ENCODE results near the gene PPP1R26. TPM values are rescaled to one million over a fixed set of nuclear protein-coding genes. Genes with fewer than 3 reads are reported as not detected.

Gene PPP1R26
- total and polyA plus RNA-seq, 2 of the 8 experiments (the other 6 are each of a cell fraction or from before 2014, with no cell fraction given), result 9.8 to 32.7 TPM

DNA sequence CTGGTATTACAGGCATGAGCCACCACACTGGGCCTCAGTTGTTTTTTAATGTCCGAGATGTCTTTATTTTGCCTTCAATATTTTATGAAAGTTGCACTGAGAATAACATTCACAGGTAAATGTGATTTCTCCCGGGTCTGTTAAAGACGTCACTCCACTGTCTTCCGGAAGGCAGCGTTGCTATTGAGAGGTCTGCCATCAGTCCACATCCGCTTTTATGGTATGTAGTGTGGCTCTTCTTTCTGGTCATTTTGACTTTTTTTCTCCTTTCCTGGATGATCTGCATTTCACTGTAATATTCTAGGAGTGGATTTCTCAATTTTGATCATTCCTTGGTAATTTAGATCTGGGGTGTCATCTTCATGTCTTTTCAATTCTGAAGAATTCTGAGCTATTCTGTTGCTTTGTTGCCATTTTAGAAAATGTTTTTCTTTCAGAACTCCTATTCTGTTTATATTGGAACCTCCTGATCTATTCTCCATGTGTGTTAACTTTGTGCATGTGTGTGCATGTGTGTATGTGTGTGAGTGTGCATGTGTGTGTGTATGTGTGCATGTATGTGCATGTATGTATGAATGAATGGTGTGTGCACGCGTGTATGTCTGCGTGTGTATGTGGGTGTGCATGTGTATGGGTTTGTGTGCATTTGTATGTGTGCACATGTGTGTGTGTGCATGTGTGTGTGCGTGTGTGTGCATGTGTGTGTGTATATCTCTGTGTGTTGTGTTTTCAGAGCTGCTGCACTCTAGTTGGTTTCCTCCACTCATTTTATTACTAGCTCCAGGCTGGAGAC is 39.8 kb downstream of the PPP1R26 start:
- peak in 1 of 2 experiments; percentile 14 for DNase-seq (ENCODE audit: low read depth in 1 of 2, low spot score in 2 of 2)
- Histone ChIP-seq H3K79me2 (ENCODE audit: control insufficient read depth in 1 of 2, insufficient read depth in 2 of 2, low read length in 2 of 2) (no peaks in the 10 kb centered on the region), H3K4ac (replicated peaks; ENCODE audit: insufficient read length, low read depth, low read length) (no peak overlapping the region), H3K23ac (ENCODE audit: insufficient read length) (no peak overlapping the region), H4K5ac (ENCODE audit: insufficient read length, low read depth, low read length) (no peak overlapping the region), H3K27ac (ENCODE audit: low read depth, low read length) (no peak overlapping the region), H2AFZ (ENCODE audit: low read length) (no peak overlapping the region), H3K9me3 (ENCODE audit: insufficient read depth in 2 of 2, low read depth in 1 of 2, low read length in 1 of 2) (no peaks in the 10 kb centered on the region), H3K23me2 (ENCODE audit: low read depth, low read length) (no peaks in the 10 kb centered on the region; the same call in 1 of the 2 replicates), H3K4me1 (replicated peaks in 1 of 4; ENCODE audit: control insufficient read depth in 3 of 4, insufficient read depth in 4 of 4, low read length in 3 of 4) (peaks cover 0 to 3% (median 1%) of the 10 kb centered on the region in 4 experiments; a peak in 2 of 7 replicates), H4K20me1 (replicated peaks in 1 of 2; ENCODE audit: control insufficient read depth in 1 of 2, insufficient read depth in 2 of 2, low read length in 2 of 2) (no peaks in the 10 kb centered on the region), H2BK5ac (ENCODE audit: low read depth, low read length) (no peak overlapping the region), H3K56ac (replicated peaks; ENCODE audit: insufficient read length, low read depth, low read length) (no peak overlapping the region), H3K79me1 (ENCODE audit: low read depth, low read length) (no peaks in the 10 kb centered on the region), H4K91ac (replicated peaks; ENCODE audit: insufficient read length, low read length) (no peak overlapping the region), H3K14ac (ENCODE audit: insufficient read length) (no peak overlapping the region), H2AK5ac (ENCODE audit: low read depth, low read length) (peak overlapping the region; percentile 3; the same call in 1 of the 2 replicates), H2BK12ac (ENCODE audit: low read depth, low read length) (no peak overlapping the region), H4K8ac (ENCODE audit: extremely low read depth, insufficient read depth, low read length) (no peak overlapping the region), H3K4me2 (ENCODE audit: insufficient read depth in 1 of 2, low read depth in 2 of 2, low read length in 2 of 2) (no peak overlapping the region), H3K36me3 (ENCODE audit: control insufficient read depth in 2 of 4, insufficient read depth in 4 of 4, low read length in 3 of 4) (no peaks in the 10 kb centered on the region), H2BK120ac (replicated peaks; ENCODE audit: low read depth, low read length) (no peak overlapping the region), H2BK20ac (ENCODE audit: low read length) (no peak overlapping the region), H3K27me3 (replicated peaks in 1 of 4; ENCODE audit: control insufficient read depth in 3 of 4, extremely low read depth in 1 of 4, insufficient read depth in 3 of 4, low read length in 3 of 4) (no peaks in the 10 kb centered on the region), H3K4me3 (ENCODE audit: extremely low read depth in 1 of 4, insufficient read depth in 2 of 4, low read depth in 3 of 4, low read length in 4 of 4) (no peak overlapping the region), H3K9ac (replicated peaks in 1 of 4; ENCODE audit: extremely low read depth in 1 of 4, low read depth in 3 of 4, low read length in 3 of 4) (no peak overlapping the region), H3K18ac (ENCODE audit: extremely low read depth, low read length) (no peak overlapping the region), H2BK15ac (ENCODE audit: low read length) (no peak overlapping the region)
- 88% methylated on average over 10 of the region's 10 CpGs; no CpG with 5 or more reads in 1 of the 2 experiments for WGBS, 2 experiments (ENCODE audit: extremely low coverage in 1 of 2, insufficient coverage in 1 of 2, insufficient read length in 1 of 2, insufficient replicate concordance in 2 of 2, low coverage in 1 of 2, low lambda C conversion rate in 2 of 2, missing lambda C conversion rate in 1 of 2)
- ChIA-PET POLR2A (ENCODE audit: partially characterized antibody) (no interaction called here), CTCF (ENCODE audit: partially characterized antibody) (no interaction called here)
- peak; percentile 24 for FAIRE-seq
- TF ChIP-seq GTF2F1 (IDR thresholded peaks at IDR 0.05; ENCODE audit: borderline replicate concordance, low read depth, low read length), result no peak
- TF ChIP-seq TAF1 (IDR thresholded peaks at IDR 0.05; ENCODE audit: low read depth, low read length), result no peak
- TF ChIP-seq SAP30 (IDR thresholded peaks at IDR 0.05; ENCODE audit: insufficient read depth, insufficient replicate concordance, low read length), result no peak
